GM21367 (cell line): ENCODE results near the gene WDR6.
A peak's percentile ranks its signal among the peaks of the same experiment; 100 is the strongest.

Experiments
- ATAC-seq: cut with Tn5 transposase; IDR thresholded peaks from one replicate; pipeline ENCODE4 v1.9.1; 2021; ENCODE audit not compliant: unreplicated experiment

The WDR6 gene

GRCh38 chr3:49015072-49015471, 7.9 kb downstream of the WDR6 start:
- no peak for ATAC-seq

DNA sequence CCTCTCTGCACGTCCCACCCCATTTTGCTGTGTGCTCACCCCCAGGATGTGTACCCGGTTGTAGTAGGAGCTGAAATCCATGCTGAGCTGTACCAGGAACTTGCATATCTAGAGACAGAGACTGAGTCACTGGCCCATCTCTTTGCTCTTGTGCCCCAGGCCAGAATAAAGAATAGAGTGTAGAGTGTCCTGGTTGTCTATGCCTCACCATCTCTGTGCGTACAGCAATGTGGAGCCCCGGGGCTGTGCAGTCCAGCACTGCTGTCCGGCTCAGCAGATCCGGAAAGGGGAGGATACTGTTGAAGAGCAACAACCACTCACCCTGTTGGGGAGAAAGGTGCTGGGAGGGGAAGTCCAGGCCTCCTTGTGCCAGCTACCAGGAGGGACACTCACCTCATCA, 8.6 kb downstream of the WDR6 start:
- no peak for ATAC-seq

GRCh38 chr3:49016414-49017228, 9.4 kb downstream of the WDR6 start:
- ATAC-seq: no peak

GRCh38 chr3:49017229-49017970, 10.2 kb downstream of the WDR6 start:
- ATAC-seq: no peak

- ATAC-seq: no peak
Observed at GRCh38 chr3:49017971-49018706, 10.9 kb downstream of the WDR6 start, which contains the start of gene DALRD3. Gene DALRD3, minus strand, starts transcription at chr3:49018580. Its CDS starts 16 bp downstream, at chr3:49018564.

GRCh38 chr3:49018707-49019006, 11.5 kb downstream of the WDR6 start:
- ATAC-seq: no peak

DNA sequence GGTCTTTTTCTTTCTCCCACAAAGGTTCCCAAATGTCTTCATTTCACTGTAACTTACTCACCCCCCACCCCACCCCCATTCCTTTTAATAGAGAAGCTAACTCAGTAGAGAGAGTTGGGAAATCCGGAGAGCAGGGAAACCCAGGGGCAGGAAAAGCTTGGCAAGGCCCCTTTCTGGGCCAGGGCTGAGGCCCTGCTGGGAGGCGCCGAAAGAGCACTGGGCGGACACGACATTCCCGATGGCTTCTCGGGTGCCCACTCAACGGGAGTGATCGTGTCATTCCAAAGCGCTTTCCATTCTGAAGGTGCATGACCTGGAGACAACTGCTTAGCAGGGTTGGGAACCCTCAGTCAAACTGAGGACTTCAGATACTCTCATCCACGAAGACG, 12.7 kb downstream of the WDR6 start:
- ATAC-seq: no peak

DNA sequence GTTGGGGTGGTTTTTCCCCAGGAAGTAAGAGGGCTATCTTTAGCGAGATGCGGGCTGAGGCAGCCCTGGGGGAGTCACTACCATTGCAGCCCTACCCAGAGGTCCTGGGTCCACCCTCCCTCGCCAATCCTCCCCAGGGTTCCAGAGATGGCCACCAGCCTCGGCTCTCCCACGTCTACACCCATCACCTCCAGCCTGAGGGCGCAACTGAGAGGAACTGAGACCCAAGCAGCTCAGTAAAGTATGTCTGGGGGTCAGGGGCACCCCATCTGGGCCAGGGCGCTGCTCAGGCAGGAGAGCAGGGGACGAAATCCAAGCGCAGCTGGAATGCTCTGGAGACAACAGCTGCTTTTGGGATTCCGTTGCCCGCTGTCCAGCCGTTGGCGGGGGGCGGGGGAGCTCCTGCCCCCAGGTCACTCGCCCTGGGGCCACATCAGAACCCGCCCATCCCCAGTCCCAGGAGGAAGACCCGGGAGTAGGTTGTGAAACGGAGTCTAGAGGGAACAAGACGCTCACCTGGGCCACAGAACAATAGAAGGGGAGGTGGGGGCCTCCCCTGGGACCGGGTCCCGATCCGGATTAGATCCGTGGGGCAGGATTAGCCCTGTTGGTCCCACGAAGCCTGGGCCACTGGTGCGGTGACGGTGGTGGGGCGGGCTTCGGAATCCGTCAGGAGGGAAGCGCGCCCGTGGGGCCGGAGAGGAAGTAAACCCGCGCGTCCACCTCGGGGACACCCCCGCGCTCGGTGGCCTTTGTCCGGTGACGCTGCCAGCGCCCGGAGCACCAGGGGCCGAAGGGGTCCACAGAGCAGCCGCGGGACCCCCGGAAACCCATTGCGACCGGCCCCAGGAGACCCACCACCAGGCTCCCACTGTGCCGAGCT, 13.4 kb downstream of the WDR6 start:
- ATAC-seq: peak; percentile 4

GRCh38 chr3:49021213-49021812, 14.1 kb downstream of the WDR6 start:
- ATAC-seq: peak; percentile 38

DNA sequence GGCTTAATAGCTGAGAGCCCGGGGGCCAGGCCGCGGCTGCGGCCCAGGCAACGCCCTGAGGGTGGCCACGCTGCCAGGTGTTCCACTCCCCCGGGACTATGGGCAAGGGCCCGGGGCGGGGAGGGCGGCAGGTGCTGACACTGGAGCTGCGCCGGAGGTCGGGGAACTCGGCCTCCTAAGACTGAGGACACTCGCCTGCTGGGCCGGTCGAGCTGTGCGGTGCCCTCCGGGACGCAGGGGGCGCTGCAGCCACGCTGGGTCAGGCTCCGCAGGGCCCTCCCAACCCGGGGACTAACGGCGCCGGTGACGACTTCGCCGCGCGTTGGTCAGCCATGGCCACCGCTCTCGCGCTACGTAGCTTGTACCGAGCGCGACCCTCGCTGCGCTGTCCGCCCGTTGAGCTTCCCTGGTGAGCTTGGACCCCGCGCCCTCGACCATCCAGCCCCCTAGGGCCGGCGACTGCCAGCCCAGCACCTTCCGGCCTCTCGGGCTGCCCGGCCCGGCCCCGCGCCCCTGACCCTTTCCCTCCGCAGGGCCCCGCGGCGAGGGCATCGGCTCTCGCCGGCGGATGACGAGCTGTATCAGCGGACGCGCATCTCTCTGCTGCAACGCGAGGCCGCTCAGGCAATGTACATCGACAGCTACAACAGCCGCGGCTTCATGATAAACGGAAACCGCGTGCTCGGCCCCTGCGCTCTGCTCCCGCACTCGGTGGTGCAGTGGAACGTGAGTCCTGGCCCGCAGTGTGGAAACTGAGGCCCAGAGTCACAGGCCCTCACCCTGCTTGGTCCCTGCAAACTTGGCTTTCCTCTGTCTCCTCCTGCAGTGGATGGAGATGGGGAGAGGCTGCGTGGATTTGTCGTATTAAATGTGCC, 14.9 kb downstream of the WDR6 start, which contains the start of gene NDUFAF3:
Gene NDUFAF3 (plus strand): TSS at position 309 of the 875 bp plus-strand sequence. CDS start 24 bp downstream, at position 333.
- peak; percentile 42 for ATAC-seq

- no peak for ATAC-seq
Observed at GRCh38 chr3:49022688-49023171, 15.5 kb downstream of the WDR6 start.

- no peak for ATAC-seq
Observed at GRCh38 chr3:49023775-49024174, 16.6 kb downstream of the WDR6 start.

DNA sequence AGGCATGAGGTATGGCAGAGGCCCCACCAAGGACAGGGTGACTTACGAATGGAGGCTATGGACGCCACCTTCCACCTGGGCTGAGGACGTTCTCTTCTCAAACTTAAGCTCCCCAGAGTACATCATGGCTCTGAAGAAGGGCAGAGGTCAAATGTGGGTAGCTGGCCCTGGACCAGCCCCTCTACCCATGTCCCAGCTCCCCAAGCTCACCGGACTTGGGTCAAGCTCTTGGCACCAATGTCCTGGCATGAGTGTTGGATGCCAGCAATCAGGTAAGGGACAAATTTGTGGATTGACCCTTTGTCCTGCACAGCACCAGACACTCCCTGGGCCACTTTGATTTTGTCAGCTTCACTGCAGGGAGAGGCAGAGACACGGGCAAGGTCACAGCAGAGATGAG, 17.3 kb downstream of the WDR6 start:
- ATAC-seq: no peak

DNA sequence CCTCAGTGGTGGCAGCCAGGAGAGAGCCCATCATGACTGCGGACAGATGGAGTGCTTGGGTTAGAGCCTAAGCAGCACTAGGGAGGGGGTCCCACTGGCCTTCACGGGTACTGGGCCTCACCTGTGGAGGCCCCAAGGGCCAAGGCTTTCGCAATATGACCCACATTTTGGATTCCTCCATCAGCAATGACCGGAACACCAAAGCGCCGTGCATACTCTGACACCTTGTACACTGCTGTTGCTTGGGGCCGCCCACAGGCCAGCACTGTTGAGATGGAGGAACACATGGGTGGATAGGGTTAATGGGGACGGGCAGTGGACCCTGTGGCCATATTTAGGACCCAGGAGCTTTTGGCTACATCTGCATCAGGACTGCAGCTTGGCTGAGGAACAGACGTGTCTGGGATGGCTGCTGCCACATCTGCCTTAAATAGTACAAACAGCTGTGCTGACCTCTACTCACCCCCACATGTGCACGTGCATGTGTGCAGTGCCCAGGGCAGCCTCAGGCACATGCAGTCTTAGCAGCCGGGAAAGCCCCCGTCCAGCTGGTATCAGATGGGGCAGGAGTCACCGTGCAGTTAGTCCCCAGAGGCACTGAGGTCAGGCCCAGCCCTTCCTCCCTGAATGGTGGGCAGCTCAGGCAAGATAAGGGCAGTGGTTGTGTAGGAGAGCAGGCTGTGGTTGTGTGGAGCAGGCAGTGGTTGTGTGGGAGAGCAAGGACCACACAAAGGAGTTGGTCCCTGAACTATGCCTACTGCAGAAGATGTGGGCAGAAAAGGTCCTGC, 18.0 kb downstream of the WDR6 start:
- ATAC-seq: no peak

GRCh38 chr3:49025793-49026520, 18.8 kb downstream of the WDR6 start:
- no peak for ATAC-seq

- ATAC-seq: no peak
Observed at GRCh38 chr3:49026536-49026935, 19.3 kb downstream of the WDR6 start.

DNA sequence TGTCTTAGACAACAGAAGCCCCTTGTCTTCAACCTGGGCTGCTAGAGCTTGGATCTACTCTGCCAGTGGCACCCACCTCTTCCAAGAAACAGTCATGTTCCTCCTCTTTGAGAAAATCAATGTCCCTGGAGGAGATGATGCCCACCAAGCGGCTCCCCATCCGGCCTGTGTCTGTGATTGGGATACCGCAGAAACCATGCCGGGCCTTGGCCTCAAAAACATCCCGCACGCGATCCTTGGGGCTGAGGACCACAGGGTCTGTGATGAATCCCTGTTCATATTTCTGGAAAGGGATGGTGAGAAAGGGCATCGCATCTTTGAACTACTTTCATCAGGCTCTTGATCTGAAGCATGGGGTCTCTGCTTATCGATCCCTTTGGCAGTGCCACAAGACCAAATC, 20.4 kb downstream of the WDR6 start:
- ATAC-seq: no peak

DNA sequence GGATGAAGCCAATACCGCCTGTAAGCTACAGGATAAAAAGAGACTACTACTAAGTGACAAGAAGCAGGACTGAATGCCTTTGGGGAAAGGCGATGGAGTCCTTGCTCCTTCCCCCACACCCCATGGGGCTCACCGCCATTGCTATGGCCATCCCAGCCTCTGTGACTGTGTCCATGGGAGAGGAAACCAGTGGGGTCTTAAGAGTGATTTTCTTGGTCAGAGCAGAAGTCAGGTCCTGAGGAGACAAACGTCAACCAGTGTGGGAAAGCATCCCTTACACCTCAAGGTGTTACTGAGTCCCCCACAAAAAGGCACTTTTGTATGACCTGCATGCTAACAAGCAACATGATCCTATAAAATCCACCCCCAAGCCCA, 21.1 kb downstream of the WDR6 start:
- no peak for ATAC-seq
